Ureter (tissue), 1 donor: ENCODE data around the gene PSMD11. TPM values are rescaled to one million over a fixed set of nuclear protein-coding genes. Genes with fewer than 3 reads are reported as not detected.

Source experiments
- DNase-seq: peaks from one replicate; pipeline ENCODE4 v3.0.0-alpha.2; 2020; ENCODE audit warnings: low spot score
- total RNA-seq: library from RNA; stranded (reverse); gene quantifications from one replicate; pipeline ENCODE4 v1.2.4, GENCODE V29; 2023
- donor health status: DM: yes; HTN: yes; CAD: no.

The PSMD11 gene
- total RNA-seq, 1 donor from 2014 or later: 80.9 TPM

- DNase-seq: no peak
Observed at GRCh38 chr17:32489320-32490100, 45.2 kb downstream of the PSMD11 start.

- no peak for DNase-seq
Observed at GRCh38 chr17:32490101-32490482, 45.8 kb downstream of the PSMD11 start.

- DNase-seq: no peak
Observed at GRCh38 chr17:32491371-32492263, 47.3 kb downstream of the PSMD11 start.

- DNase-seq: no peak
Observed at GRCh38 chr17:32492264-32492589, 47.9 kb downstream of the PSMD11 start.

GRCh38 chr17:32492648-32493289 is 48.5 kb downstream of the PSMD11 start:
- DNase-seq: no peak

GRCh38 chr17:32493571-32493970 is 49.3 kb downstream of the PSMD11 start:
- DNase-seq: no peak

- no peak for DNase-seq
Observed at GRCh38 chr17:32493976-32494513, 49.7 kb downstream of the PSMD11 start.

- no peak for DNase-seq
Observed at GRCh38 chr17:32494621-32495358, 50.5 kb downstream of the PSMD11 start.

- no peak for DNase-seq
Observed at GRCh38 chr17:32495359-32496231, 51.3 kb downstream of the PSMD11 start.

- no peak for DNase-seq
Observed at GRCh38 chr17:32496395-32497073, 52.2 kb downstream of the PSMD11 start.

GRCh38 chr17:32497431-32498205 is 53.3 kb downstream of the PSMD11 start:
- DNase-seq: no peak

- no peak for DNase-seq
Observed at GRCh38 chr17:32498391-32498790, 54.1 kb downstream of the PSMD11 start.

GRCh38 chr17:32502013-32502412 is 57.7 kb downstream of the PSMD11 start:
- no peak for DNase-seq

GRCh38 chr17:32502710-32503109 is 58.4 kb downstream of the PSMD11 start:
- DNase-seq: no peak

GRCh38 chr17:32503251-32504165 is 59.2 kb downstream of the PSMD11 start:
- no peak for DNase-seq

- no peak for DNase-seq
Observed at GRCh38 chr17:32504166-32504990, 60.1 kb downstream of the PSMD11 start.

- no peak for DNase-seq
Observed at GRCh38 chr17:32508926-32509325, 64.6 kb downstream of the PSMD11 start.
